22Rv1 (cell line): ENCODE data around the gene CDC25B.

Source experiments
- CTCF ChIP-seq: fragments of 450-650 bp; IDR thresholded peaks from 2 replicates; pipeline ENCODE4 v1.5.1; 2017; ENCODE audit warnings: mild to moderate bottlenecking
- ZFX ChIP-seq: fragments of 450-650 bp; IDR thresholded peaks from 2 replicates; pipeline ENCODE4 v1.6.1; 2017; ENCODE audit warnings: antibody characterized with exemption, borderline replicate concordance

DNA sequence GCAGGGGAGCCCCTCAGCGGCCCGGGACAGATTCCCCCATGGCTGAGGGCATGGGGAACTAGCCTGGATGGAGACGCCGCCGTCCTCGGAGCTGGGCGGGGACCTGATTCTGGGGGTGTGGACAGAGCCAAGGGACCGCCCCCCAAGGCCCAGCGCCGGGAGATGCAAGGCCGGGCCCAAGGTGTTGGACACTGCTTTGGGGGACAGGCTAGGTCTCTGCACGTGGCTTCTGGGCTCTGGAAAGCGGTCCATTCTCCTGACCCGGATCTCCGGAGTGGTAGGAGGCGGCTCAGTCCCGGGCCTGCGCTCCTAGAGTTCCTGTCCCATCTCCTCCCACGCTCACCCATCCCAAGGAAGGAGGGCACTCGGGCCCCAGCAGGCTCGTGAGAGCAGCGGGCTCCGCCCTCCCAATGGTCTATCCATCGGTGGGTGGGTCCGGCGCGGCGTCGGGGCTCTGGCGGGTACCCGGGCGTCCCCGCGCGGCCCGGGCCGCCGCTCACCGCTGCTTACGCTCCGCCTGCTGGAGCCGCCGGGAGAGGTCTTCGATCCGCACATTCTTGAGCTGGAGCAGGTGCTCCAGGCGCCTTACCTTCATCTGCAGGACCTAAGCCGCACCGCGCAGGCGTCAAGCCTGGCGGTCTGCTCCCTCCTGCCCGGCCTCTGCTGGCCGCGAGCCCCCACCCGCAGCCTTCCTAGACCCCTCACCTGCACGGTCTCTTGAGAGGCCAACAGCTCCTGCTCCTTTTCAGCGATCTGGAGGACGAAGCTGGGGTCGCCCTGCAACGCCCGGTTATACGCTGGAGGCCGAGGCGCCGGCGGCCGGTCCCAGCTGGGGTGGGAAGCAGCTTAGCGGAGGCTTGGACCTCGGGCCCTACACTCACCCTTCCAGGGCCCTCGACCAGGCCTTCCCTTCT, 18.1 kb upstream of the CDC25B start:
- TF ChIP-seq CTCF (no peak), ZFX (no peak)
